ENCODE data around the gene KCNC3. TPM values are rescaled to one million over a fixed set of nuclear protein-coding genes. Genes with fewer than 3 reads are reported as not detected.

KCNC3 gene
- total and polyA plus RNA-seq, 2 of the 13 experiments (the other 11 are each of a cell fraction or from before 2014, with no cell fraction given) = 0.29 to 1.7 TPM

DNA sequence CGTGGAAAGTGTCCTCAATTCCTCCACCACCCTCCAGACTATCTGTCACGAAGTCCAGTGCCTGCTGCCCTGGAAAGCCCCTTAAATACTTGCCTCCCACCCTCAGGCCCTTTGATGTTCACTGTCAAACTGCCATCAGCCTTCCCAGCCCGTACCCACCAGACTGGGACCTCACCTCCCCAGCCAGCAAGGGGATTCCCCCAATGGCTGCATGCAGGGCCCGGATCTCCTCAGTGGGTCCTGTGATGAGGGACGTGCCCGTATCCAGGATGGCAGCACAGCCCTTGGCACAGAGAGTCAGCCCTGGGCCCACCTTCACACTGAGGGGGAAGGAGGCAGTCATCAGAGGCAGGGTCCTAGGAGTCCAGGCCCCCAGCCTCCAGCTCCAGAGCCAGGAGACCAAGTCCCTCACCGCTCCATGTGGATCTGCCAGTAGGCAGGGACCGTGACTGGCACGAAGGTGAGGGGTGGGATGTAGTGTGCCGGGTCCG is 30.2 kb upstream of the KCNC3 start:
- no peak for FAIRE-seq
- H3K79me2 ChIP-seq (ENCODE audit: insufficient read depth, low read length) = no peaks in the 10 kb centered on the region
- H3K4me2 ChIP-seq (ENCODE audit: low read depth, low read length) = no peak overlapping the region
- H3K9me3 ChIP-seq (ENCODE audit: low read length) = no peaks in the 10 kb centered on the region
- H4K20me1 ChIP-seq (ENCODE audit: insufficient read depth, low read length) = no peaks in the 10 kb centered on the region
- H3K36me3 ChIP-seq (replicated peaks in 1 of 2; ENCODE audit: control insufficient read depth in 1 of 2, insufficient read depth in 2 of 2, low read length in 2 of 2) = no peaks in the 10 kb centered on the region
- H3K9ac ChIP-seq (ENCODE audit: insufficient read depth, low read depth, low read length) = no peak overlapping the region
- 42% methylated on average over 8 of the region's 11 CpGs for WGBS (ENCODE audit: low lambda C conversion rate)
- ChIA-PET POLR2A (no interaction called here), CTCF (ENCODE audit: low intra/inter-chr PET ratio, low total read pairs) (no interaction called here)
- H3K4me1 ChIP-seq (ENCODE audit: insufficient read depth, low read length) = peaks cover 11% of the 10 kb centered on the region; the same call in 1 of the 2 replicates
- in situ Hi-C loops (cut with HindIII; ENCODE audit: extremely low pct_ligation_motif_present, low pct_unique_long_range_greater_than_20kb) = loop anchor here (25.0 kb wide), 1 partner anchor 428 kb away; the partner anchor contains the start of gene ACP4
- no peak for TF ChIP-seq NFIC (IDR thresholded peaks at IDR 0.05; ENCODE audit: low read length)
- TF ChIP-seq CEBPG (CRISPR knock-in tag; IDR thresholded peaks at IDR 0.05) = no peak
- no peak for TF ChIP-seq KDM5A (IDR thresholded peaks at IDR 0.05; ENCODE audit: borderline replicate concordance, low read length)
- no peak overlapping the region for H2AFZ ChIP-seq (ENCODE audit: low read length)
- no TSS peak for BruUV-seq (replicated peaks)
- no peak overlapping the region for H3K27ac ChIP-seq (ENCODE audit: extremely low read length, insufficient read depth, low read length)
- intact Hi-C loops (cut with micrococcal nuclease; ENCODE audit: unreplicated experiment) = no loop called here
- no peak overlapping the region for H3K4me3 ChIP-seq (replicated peaks in 1 of 3; ENCODE audit: insufficient read depth in 1 of 3, low read depth in 2 of 3, low read length in 3 of 3)
- no peaks in the 10 kb centered on the region for H3K27me3 ChIP-seq (ENCODE audit: control insufficient read depth in 1 of 2, insufficient read depth in 2 of 2, low read length in 2 of 2)
- no peak for DNase-seq (ENCODE audit: low spot score)
- ATAC-seq = no peak

DNA sequence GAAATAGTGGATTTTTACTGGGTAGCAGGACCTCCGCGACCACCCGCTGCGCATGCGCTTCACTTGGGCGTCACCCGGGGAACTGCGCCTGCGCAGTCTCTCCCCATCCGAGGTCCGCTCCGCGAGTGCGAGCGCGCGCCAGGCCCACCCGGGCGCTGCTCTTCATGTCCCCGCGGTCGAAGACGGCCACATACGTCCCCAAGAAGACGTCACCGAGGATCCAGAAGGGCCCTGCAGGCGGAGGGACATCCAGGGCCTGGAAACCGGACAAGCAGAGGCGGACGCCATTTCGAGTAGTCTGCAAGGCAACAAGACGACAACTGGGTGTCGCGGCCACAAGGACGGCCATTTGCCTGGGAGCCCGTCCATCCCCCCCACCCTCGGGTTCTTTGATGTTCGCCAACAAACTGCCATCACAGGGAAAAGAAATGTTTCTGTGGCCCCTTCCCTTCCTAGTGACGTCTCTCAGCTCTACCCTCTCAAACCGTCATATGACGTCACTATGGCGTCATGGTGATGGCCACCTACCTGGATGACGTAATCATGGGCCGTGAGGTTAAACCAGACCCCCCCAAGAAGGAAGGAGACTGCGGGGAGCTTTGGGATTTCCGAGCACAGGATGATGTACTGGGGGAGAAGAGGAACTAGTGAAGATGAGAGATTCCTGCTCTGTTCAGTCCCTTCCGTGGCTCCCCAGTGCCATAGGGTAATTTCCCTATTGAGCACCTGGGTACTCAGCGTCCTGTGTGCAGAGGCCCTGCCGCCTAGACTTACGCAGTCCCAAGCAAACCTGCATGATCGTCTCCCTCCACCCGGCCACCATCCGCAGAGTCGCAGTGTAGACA is 29.5 kb upstream of the KCNC3 start:
- Histone ChIP-seq H3K4me3 (replicated peaks in 1 of 3; ENCODE audit: insufficient read depth in 1 of 3, low read depth in 2 of 3, low read length in 3 of 3) (no peak overlapping the region), H3K36me3 (replicated peaks in 1 of 2; ENCODE audit: control insufficient read depth in 1 of 2, insufficient read depth in 2 of 2, low read length in 2 of 2) (no peaks in the 10 kb centered on the region), H3K79me2 (ENCODE audit: insufficient read depth, low read length) (no peaks in the 10 kb centered on the region), H3K9ac (ENCODE audit: insufficient read depth, low read depth, low read length) (no peak overlapping the region), H3K27ac (ENCODE audit: extremely low read length, insufficient read depth, low read length) (no peak overlapping the region), H2AFZ (ENCODE audit: low read length) (no peak overlapping the region), H3K9me3 (ENCODE audit: low read length) (no peaks in the 10 kb centered on the region), H3K4me1 (ENCODE audit: insufficient read depth, low read length) (peaks cover 11% of the 10 kb centered on the region; the same call in 1 of the 2 replicates), H3K27me3 (ENCODE audit: control insufficient read depth in 1 of 2, insufficient read depth in 2 of 2, low read length in 2 of 2) (no peaks in the 10 kb centered on the region), H3K4me2 (ENCODE audit: low read depth, low read length) (no peak overlapping the region), H4K20me1 (ENCODE audit: insufficient read depth, low read length) (no peaks in the 10 kb centered on the region)
- CTCF ChIA-PET (ENCODE audit: low intra/inter-chr PET ratio, low total read pairs) = no interaction called here
- no TSS peak for BruUV-seq (replicated peaks)
- no peak for FAIRE-seq
- in situ Hi-C loops (cut with HindIII; ENCODE audit: extremely low pct_ligation_motif_present, low pct_unique_long_range_greater_than_20kb) (loop anchor here (25.0 kb wide), 1 partner anchor 429 kb away; the partner anchor contains the start of gene ACP4), intact Hi-C loops (cut with micrococcal nuclease; ENCODE audit: unreplicated experiment) (no loop called here)
- no peak for DNase-seq (ENCODE audit: low spot score)
- 72% methylated on average over 47 of the region's 54 CpGs for WGBS (ENCODE audit: low lambda C conversion rate)
- ATAC-seq = no peak
- POLR2A ChIA-PET = interaction anchor here (1.2 kb wide), 1 partner anchor 9 kb away, joined by 3 read pairs; no protein-coding TSS in a partner anchor
- TF ChIP-seq ZBTB21 (CRISPR knock-in tag; IDR thresholded peaks at IDR 0.05) (peak; percentile 86), ATF7 (IDR thresholded peaks at IDR 0.05) (peak; percentile 98), ATF7 (CRISPR knock-in tag; IDR thresholded peaks at IDR 0.05) (no peak), KLF6 (CRISPR knock-in tag; IDR thresholded peaks at IDR 0.05) (no peak), CREB1 (IDR thresholded peaks at IDR 0.05) (peak; percentile 97), CREB1 (CRISPR knock-in tag; IDR thresholded peaks at IDR 0.05) (peak; percentile 43; the same call in 1 of the 2 replicates), ATF1 (CRISPR knock-in tag; IDR thresholded peaks at IDR 0.05) (no peak), CEBPB (IDR thresholded peaks at IDR 0.05; ENCODE audit: borderline replicate concordance, low read depth, low read length) (peak; percentile 61; the same call in 1 of the 2 replicates)
- TF ChIP-seq, protein P1, sequence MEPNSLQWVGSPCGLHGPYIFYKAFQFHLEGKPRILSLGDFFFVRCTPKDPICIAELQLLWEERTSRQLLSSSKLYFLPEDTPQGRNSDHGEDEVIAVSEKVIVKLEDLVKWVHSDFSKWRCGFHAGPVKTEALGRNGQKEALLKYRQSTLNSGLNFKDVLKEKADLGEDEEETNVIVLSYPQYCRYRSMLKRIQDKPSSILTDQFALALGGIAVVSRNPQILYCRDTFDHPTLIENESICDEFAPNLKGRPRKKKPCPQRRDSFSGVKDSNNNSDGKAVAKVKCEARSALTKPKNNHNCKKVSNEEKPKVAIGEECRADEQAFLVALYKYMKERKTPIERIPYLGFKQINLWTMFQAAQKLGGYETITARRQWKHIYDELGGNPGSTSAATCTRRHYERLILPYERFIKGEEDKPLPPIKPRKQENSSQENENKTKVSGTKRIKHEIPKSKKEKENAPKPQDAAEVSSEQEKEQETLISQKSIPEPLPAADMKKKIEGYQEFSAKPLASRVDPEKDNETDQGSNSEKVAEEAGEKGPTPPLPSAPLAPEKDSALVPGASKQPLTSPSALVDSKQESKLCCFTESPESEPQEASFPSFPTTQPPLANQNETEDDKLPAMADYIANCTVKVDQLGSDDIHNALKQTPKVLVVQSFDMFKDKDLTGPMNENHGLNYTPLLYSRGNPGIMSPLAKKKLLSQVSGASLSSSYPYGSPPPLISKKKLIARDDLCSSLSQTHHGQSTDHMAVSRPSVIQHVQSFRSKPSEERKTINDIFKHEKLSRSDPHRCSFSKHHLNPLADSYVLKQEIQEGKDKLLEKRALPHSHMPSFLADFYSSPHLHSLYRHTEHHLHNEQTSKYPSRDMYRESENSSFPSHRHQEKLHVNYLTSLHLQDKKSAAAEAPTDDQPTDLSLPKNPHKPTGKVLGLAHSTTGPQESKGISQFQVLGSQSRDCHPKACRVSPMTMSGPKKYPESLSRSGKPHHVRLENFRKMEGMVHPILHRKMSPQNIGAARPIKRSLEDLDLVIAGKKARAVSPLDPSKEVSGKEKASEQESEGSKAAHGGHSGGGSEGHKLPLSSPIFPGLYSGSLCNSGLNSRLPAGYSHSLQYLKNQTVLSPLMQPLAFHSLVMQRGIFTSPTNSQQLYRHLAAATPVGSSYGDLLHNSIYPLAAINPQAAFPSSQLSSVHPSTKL (CRISPR knock-in tag; IDR thresholded peaks at IDR 0.05) = no peak
- TF ChIP-seq, protein P2, sequence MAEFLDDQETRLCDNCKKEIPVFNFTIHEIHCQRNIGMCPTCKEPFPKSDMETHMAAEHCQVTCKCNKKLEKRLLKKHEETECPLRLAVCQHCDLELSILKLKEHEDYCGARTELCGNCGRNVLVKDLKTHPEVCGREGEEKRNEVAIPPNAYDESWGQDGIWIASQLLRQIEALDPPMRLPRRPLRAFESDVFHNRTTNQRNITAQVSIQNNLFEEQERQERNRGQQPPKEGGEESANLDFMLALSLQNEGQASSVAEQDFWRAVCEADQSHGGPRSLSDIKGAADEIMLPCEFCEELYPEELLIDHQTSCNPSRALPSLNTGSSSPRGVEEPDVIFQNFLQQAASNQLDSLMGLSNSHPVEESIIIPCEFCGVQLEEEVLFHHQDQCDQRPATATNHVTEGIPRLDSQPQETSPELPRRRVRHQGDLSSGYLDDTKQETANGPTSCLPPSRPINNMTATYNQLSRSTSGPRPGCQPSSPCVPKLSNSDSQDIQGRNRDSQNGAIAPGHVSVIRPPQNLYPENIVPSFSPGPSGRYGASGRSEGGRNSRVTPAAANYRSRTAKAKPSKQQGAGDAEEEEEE (CRISPR knock-in tag; IDR thresholded peaks at IDR 0.05; ENCODE audit: borderline replicate concordance) = no peak

Data from HepG2 (cell line).